OCI-M2 (cell line): ENCODE results near the gene FAM177A1.

Experiments
- DNase-seq: peaks from one replicate; lab custom pipeline; 2025; ENCODE audit not compliant: unreplicated experiment; lab: John Stamatoyannopoulos, UW

Gene FAM177A1

DNA sequence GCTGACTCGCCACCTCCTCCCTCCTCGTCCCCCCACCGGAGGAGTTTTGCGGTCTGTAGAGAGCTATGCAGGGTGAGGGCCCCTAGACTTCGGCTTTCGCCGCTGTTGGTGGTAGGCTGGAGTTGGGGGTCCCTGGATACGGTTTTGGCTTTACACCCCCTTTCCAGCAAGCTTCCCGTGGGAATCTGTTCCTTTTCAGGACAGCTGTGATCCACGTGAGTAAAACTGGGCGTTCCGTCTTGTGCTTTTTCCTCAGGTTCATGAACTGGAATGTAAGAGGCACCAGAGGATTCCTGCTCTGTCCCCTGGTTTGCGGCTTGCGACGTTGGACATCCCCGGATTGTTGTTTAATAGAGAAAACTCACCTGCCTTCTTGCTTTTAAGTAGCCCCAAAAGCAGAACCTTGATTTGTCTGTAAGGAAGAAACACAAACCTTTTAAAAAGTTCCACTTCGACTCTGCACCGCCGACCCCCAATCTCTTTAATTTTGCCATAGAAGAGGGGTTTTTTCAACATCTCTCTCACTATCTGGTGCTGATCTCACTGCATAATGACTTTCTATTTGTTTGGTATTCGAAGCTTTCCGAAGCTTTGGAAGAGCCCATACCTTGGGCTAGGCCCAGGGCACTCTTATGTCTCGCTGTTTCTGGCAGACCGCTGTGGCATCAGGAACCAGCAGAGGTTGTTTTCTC lies 76.8 kb downstream of the FAM177A1 start:
- no peak for DNase-seq

- DNase-seq: no peak
Measured at GRCh38 chr14:35123388-35123703, 77.3 kb downstream of the FAM177A1 start.

GRCh38 chr14:35124127-35124526 lies 78.1 kb downstream of the FAM177A1 start:
- DNase-seq: no peak
